HCT116 (cell line): ENCODE data around the gene ZBTB26. TPM values are rescaled to one million over a fixed set of nuclear protein-coding genes. Genes with fewer than 3 reads are reported as not detected.

Source experiments
- ATAC-seq: fragments of 200-7000 bp; cut with Tn5 transposase; 2 replicates; pipeline ENCODE4 v1.9.1; 2020; ENCODE audit warnings: mild to moderate bottlenecking, moderate library complexity
- BruUV-seq: library from RNA; stranded (reverse); fragments of 400-500 nt; replicated peaks from 2 replicates; lab custom pipeline; 2021; lab: Mats Ljungman, UMichigan
- CTCF ChIA-PET: fragments of 300-600 bp; sonication (Branson Sonifier 250); formaldehyde crosslinking; loops from one replicate; lab custom pipeline; 2021; ENCODE audit warnings: antibody characterized with exemption; lab: Charles Lee
- POLR2A ChIA-PET: fragments of 300-600, 350-600 bp; sonication (Branson Sonifier 250); formaldehyde crosslinking; loops from one replicate; lab custom pipeline; 2021; ENCODE audit warnings: antibody characterized with exemption; lab: Charles Lee
- RAD21 ChIA-PET, 2 experiments: fragments of 300-600 bp; sonication (Branson Sonifier 250); formaldehyde crosslinking; loops; one replicate each; lab custom pipeline; 2023; ENCODE audit warnings: low total read pairs in 2 of 2; ENCODE audit not compliant: uncharacterized antibody in 2 of 2, unreplicated experiment in 2 of 2, low non-redundant PET in 1 of 2; lab: Charles Lee
- DNase-seq: peaks from one replicate; pipeline ENCODE4 v3.0.0-alpha.2; 2010; ENCODE audit warnings: low read depth, low spot score
- H2AFZ ChIP-seq: fragments of 200-600 bp; shearing (Covaris generic), sonication (generic); 2 replicates; pipeline ENCODE4 v1.6.1; 2017; ENCODE audit warnings: low read depth, mixed run types, mixed read lengths, antibody characterized with exemption, low read length; ENCODE audit not compliant: poor library complexity, severe bottlenecking
- H3K27ac ChIP-seq: 2 replicates; pipeline ENCODE4 v1.5.1; 2012; ENCODE audit warnings: low read depth, low read length
- H3K27me3 ChIP-seq: fragments of 200-600 bp; sonication (generic); 2 replicates; pipeline ENCODE4 v1.6.1; 2016; ENCODE audit warnings: mixed run types, low read length, mixed read lengths; ENCODE audit not compliant: insufficient read depth
- H3K36me3 ChIP-seq, 2 experiments: fragments of 200-500 bp in 1 of 2; fragments of 200-600 bp in 1 of 2; sonication (Bioruptor generic) in 1 of 2; sonication (generic) in 1 of 2; 2 replicates each; pipeline versions ENCODE4 v1.5.1 to v1.6.1; 2014 to 2016; ENCODE audit warnings: low read length in 2 of 2, inconsistent platforms in 1 of 2, mixed read lengths in 1 of 2, mixed run types in 1 of 2; ENCODE audit not compliant: insufficient read depth in 2 of 2, control insufficient read depth in 1 of 2
- H3K4me1 ChIP-seq, 2 experiments: fragments of 200-600 bp in 1 of 2; sonication (generic) in 1 of 2; 2 replicates each; pipeline versions ENCODE4 v1.5.1 to v1.6.1; 2012 to 2017; ENCODE audit warnings: low read length in 2 of 2, inconsistent platforms in 1 of 2, mild to moderate bottlenecking in 1 of 2, mixed read lengths in 1 of 2, mixed run types in 1 of 2, moderate library complexity in 1 of 2; ENCODE audit not compliant: insufficient read depth in 2 of 2, control insufficient read depth in 1 of 2
- H3K4me2 ChIP-seq: fragments of 200-600 bp; sonication (generic); 2 replicates; pipeline ENCODE4 v1.6.1; 2017; ENCODE audit warnings: mixed run types, low read length, mixed read lengths
- H3K4me3 ChIP-seq, 2 experiments: fragments of 200-600 bp in 1 of 2; sonication (generic) in 1 of 2; replicated peaks in 1 of 2; 2 replicates each; pipeline ENCODE4 v1.5.1; 2011 to 2016; ENCODE audit warnings: low read length in 2 of 2, control low read depth in 1 of 2, low read depth in 1 of 2, mild to moderate bottlenecking in 1 of 2, mixed read lengths in 1 of 2, mixed run types in 1 of 2
- H3K79me2 ChIP-seq: fragments of 200-600 bp; sonication (generic); 2 replicates; pipeline ENCODE4 v1.6.1; 2017; ENCODE audit warnings: mild to moderate bottlenecking, mixed run types, low read length, moderate library complexity, mixed read lengths; ENCODE audit not compliant: insufficient read depth
- H3K9ac ChIP-seq: fragments of 200-600 bp; sonication (generic); 2 replicates; pipeline ENCODE4 v1.6.1; 2016; ENCODE audit warnings: low read length, mixed read lengths
- H3K9me2 ChIP-seq: fragments of 200-600 bp; sonication (generic), shearing (Covaris generic); 2 replicates; pipeline ENCODE4 v1.6.1; 2017; ENCODE audit warnings: mixed run types, mild to moderate bottlenecking, moderate library complexity; ENCODE audit not compliant: insufficient read depth
- H3K9me3 ChIP-seq, 2 experiments: fragments of 200-500 bp in 1 of 2; fragments of 200-600 bp in 1 of 2; sonication (Bioruptor generic) in 1 of 2; sonication (generic) in 1 of 2; 2 replicates each; pipeline ENCODE4 v1.6.1; 2014 to 2017; ENCODE audit warnings: low read length in 2 of 2, mixed read lengths in 2 of 2, inconsistent platforms in 1 of 2, low read depth in 1 of 2, mild to moderate bottlenecking in 1 of 2, mixed run types in 1 of 2, moderate library complexity in 1 of 2; ENCODE audit not compliant: control insufficient read depth in 1 of 2, insufficient read depth in 1 of 2
- H4K20me1 ChIP-seq: fragments of 200-600 bp; sonication (generic), shearing (Covaris generic); 2 replicates; pipeline ENCODE4 v1.6.1; 2017; ENCODE audit warnings: mixed run types, mild to moderate bottlenecking, moderate library complexity; ENCODE audit not compliant: insufficient read depth
- CEBPB ChIP-seq: IDR thresholded peaks from 2 replicates; pipeline ENCODE4 v1.6.1; 2012; ENCODE audit warnings: low read depth
- ELF1 ChIP-seq: IDR thresholded peaks from 2 replicates; pipeline ENCODE4 v1.6.1; 2012; ENCODE audit warnings: low read depth, borderline replicate concordance
- EZH2 ChIP-seq: fragments of 200-600 bp; sonication (generic); IDR thresholded peaks from 2 replicates; pipeline ENCODE4 v1.6.1; 2017; ENCODE audit warnings: antibody characterized with exemption, mixed run types
- FOSL1 ChIP-seq: IDR thresholded peaks from 2 replicates; pipeline ENCODE4 v1.6.1; 2012; ENCODE audit warnings: low read depth
- SIN3A ChIP-seq: IDR thresholded peaks from 2 replicates; pipeline ENCODE4 v1.6.1; 2012; ENCODE audit warnings: low read depth
- SP1 ChIP-seq: IDR thresholded peaks from 2 replicates; pipeline ENCODE4 v1.6.1; 2012; ENCODE audit warnings: low read depth
- TCF7L2 ChIP-seq: IDR thresholded peaks from 2 replicates; pipeline ENCODE4 v1.7.0; 2011; ENCODE audit warnings: borderline replicate concordance, inconsistent platforms; ENCODE audit not compliant: insufficient read depth, insufficient read length; ENCODE audit errors: extremely low read depth
- ZFX ChIP-seq: fragments of 450-650 bp; IDR thresholded peaks from 2 replicates; pipeline ENCODE4 v1.6.1; 2017
- ZNF274 ChIP-seq: fragments of 200-500 bp; sonication (Bioruptor generic); IDR thresholded peaks from 2 replicates; pipeline ENCODE4 v1.6.1; 2014; ENCODE audit warnings: mild to moderate bottlenecking, low read depth, low read length, inconsistent platforms
- intact Hi-C: fragments of 100-400 bp; cut with micrococcal nuclease; formaldehyde crosslinking; loops from 2 replicates; pipeline ENCODE4 v1.10.0; 2022
- total RNA-seq: library from RNA; stranded (reverse); gene quantifications from one replicate; pipeline ENCODE4 v1.2.1, GENCODE V29; 2021; ENCODE audit not compliant: unreplicated experiment
- TF ChIP-seq, protein P1 (sequence below): IDR thresholded peaks from 2 replicates; pipeline ENCODE4 v1.6.1; 2012
- TF ChIP-seq, protein P2 (sequence below): IDR thresholded peaks from 2 replicates; pipeline ENCODE4 v1.6.1; 2012; ENCODE audit warnings: low read depth
- TF ChIP-seq, protein P3 (sequence below): IDR thresholded peaks from 2 replicates; pipeline ENCODE4 v1.6.1; 2012
- TF ChIP-seq, protein P4 (sequence below): IDR thresholded peaks from 2 replicates; pipeline ENCODE4 v1.6.1; 2011; ENCODE audit warnings: mild to moderate bottlenecking, low read length, moderate library complexity; ENCODE audit not compliant: insufficient replicate concordance; ENCODE audit errors: extremely low read depth

The ZBTB26 gene
- total RNA-seq, 1 experiment from 2014 or later = 5.5 TPM

DNA sequence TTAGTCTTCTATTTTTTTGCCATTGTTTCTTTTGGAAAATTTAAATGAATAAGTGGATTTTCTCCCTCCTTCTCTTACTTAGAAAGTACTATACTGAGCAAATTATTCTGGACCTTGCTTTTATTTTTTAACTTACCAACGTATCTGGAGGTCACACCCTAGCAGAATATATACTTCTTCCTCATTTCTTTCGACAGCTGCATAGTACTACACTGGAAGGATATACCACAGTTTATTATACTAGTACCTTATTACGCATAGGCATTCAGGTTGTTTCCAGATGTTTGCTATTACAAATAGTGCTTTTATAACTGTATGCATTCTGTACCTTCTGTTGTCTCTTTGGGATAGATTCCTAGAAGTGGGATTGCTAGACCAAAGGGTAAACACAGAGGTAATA is 42.8 kb downstream of the ZBTB26 start:
- H3K9me3 ChIP-seq = no peaks in the 10 kb centered on the region
- H3K9ac ChIP-seq = no peak overlapping the region
- H3K27me3 ChIP-seq = no peaks in the 10 kb centered on the region
- H3K4me1 ChIP-seq = no peaks in the 10 kb centered on the region
- H2AFZ ChIP-seq = no peak overlapping the region
- H3K9me2 ChIP-seq = no peaks in the 10 kb centered on the region
- no peaks in the 10 kb centered on the region for H3K79me2 ChIP-seq
- ATAC-seq = no peak
- no peak for TF ChIP-seq ZNF274
- TF ChIP-seq EZH2 = no peak
- TF ChIP-seq SP1 = no peak
- TF ChIP-seq TCF7L2 = no peak
- TF ChIP-seq SIN3A = no peak
- TF ChIP-seq ZFX = no peak
- TF ChIP-seq, protein P1, sequence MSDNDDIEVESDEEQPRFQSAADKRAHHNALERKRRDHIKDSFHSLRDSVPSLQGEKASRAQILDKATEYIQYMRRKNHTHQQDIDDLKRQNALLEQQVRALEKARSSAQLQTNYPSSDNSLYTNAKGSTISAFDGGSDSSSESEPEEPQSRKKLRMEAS = no peak
- TF ChIP-seq, protein P2, sequence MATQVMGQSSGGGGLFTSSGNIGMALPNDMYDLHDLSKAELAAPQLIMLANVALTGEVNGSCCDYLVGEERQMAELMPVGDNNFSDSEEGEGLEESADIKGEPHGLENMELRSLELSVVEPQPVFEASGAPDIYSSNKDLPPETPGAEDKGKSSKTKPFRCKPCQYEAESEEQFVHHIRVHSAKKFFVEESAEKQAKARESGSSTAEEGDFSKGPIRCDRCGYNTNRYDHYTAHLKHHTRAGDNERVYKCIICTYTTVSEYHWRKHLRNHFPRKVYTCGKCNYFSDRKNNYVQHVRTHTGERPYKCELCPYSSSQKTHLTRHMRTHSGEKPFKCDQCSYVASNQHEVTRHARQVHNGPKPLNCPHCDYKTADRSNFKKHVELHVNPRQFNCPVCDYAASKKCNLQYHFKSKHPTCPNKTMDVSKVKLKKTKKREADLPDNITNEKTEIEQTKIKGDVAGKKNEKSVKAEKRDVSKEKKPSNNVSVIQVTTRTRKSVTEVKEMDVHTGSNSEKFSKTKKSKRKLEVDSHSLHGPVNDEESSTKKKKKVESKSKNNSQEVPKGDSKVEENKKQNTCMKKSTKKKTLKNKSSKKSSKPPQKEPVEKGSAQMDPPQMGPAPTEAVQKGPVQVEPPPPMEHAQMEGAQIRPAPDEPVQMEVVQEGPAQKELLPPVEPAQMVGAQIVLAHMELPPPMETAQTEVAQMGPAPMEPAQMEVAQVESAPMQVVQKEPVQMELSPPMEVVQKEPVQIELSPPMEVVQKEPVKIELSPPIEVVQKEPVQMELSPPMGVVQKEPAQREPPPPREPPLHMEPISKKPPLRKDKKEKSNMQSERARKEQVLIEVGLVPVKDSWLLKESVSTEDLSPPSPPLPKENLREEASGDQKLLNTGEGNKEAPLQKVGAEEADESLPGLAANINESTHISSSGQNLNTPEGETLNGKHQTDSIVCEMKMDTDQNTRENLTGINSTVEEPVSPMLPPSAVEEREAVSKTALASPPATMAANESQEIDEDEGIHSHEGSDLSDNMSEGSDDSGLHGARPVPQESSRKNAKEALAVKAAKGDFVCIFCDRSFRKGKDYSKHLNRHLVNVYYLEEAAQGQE = no peak
- no peak for TF ChIP-seq FOSL1
- TF ChIP-seq, protein P3, sequence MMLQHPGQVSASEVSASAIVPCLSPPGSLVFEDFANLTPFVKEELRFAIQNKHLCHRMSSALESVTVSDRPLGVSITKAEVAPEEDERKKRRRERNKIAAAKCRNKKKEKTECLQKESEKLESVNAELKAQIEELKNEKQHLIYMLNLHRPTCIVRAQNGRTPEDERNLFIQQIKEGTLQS = no peak
- TF ChIP-seq CEBPB = no peak
- TF ChIP-seq ELF1 = no peak
- TF ChIP-seq, protein P4, sequence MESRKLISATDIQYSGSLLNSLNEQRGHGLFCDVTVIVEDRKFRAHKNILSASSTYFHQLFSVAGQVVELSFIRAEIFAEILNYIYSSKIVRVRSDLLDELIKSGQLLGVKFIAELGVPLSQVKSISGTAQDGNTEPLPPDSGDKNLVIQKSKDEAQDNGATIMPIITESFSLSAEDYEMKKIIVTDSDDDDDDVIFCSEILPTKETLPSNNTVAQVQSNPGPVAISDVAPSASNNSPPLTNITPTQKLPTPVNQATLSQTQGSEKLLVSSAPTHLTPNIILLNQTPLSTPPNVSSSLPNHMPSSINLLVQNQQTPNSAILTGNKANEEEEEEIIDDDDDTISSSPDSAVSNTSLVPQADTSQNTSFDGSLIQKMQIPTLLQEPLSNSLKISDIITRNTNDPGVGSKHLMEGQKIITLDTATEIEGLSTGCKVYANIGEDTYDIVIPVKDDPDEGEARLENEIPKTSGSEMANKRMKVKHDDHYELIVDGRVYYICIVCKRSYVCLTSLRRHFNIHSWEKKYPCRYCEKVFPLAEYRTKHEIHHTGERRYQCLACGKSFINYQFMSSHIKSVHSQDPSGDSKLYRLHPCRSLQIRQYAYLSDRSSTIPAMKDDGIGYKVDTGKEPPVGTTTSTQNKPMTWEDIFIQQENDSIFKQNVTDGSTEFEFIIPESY = no peak
- TF ChIP-seq, all 23 proteins: peak for 0
- Histone ChIP-seq H3K4me2 (no peak overlapping the region), H4K20me1 (no peaks in the 10 kb centered on the region; the same call in 1 of the 2 replicates), H3K36me3 (peaks cover 33 to 36% of the 10 kb centered on the region in 2 experiments; a peak in 3 of 4 replicates), H3K27ac (no peak overlapping the region), H3K4me3 (no peak overlapping the region)
- no TSS peak for BruUV-seq
- ChIA-PET CTCF (no interaction called here), POLR2A (no interaction called here), RAD21 (no interaction called here)
- DNase-seq = no peak
- intact Hi-C loops = no loop called here
